CD14-positive monocyte (primary cell): ENCODE results near the gene PITPNC1. TPM values are rescaled to one million over a fixed set of nuclear protein-coding genes. Genes with fewer than 3 reads are reported as not detected.
A peak's percentile ranks its signal among the peaks of the same experiment; 100 is the strongest.
"Not testable (repeated sequence)": the region's sequence is repeated elsewhere in the genome, so short reads cannot be mapped to it uniquely, and the experiment has no call there.

Experiments used
- DNase-seq, 3 donors: peaks; one replicate each; pipeline ENCODE4 v3.0.0-alpha.2; 2011 to 2022
- H2AFZ ChIP-seq: 2 replicates; pipeline ENCODE4 v1.6.0; 2012; ENCODE audit warnings: mild to moderate bottlenecking, low read depth, low read length, inconsistent platforms; ENCODE audit not compliant: insufficient read depth, poor library complexity, severe bottlenecking
- H3K27ac ChIP-seq, 2 donors: 1 replicate in 1 of 2; 2 replicates in 1 of 2; pipeline ENCODE4 v1.5.1; 2012 to 2013; ENCODE audit warnings: low read length in 2 of 2, control low read depth in 1 of 2, inconsistent platforms in 1 of 2, low read depth in 1 of 2, mild to moderate bottlenecking in 1 of 2
- H3K27me3 ChIP-seq, 2 donors: one replicate each; pipeline versions ENCODE4 v1.6.0 to v1.6.1; 2011 to 2013; ENCODE audit warnings: low read length in 2 of 2; ENCODE audit not compliant: control insufficient read depth in 2 of 2, insufficient read depth in 2 of 2
- H3K36me3 ChIP-seq, 2 donors: replicated peaks in 1 of 2; 1 replicate in 1 of 2; 2 replicates in 1 of 2; pipeline versions ENCODE4 v1.5.1 to v1.6.1; 2012 to 2013; ENCODE audit warnings: low read length in 2 of 2, control low read depth in 1 of 2, inconsistent platforms in 1 of 2, mild to moderate bottlenecking in 1 of 2; ENCODE audit not compliant: insufficient read depth in 2 of 2, control insufficient read depth in 1 of 2
- H3K4me1 ChIP-seq, 2 donors: 1 replicate in 1 of 2; 2 replicates in 1 of 2; pipeline versions ENCODE4 v1.5.1 to v1.6.1; 2012 to 2013; ENCODE audit warnings: low read length in 2 of 2, control low read depth in 1 of 2, inconsistent platforms in 1 of 2, mild to moderate bottlenecking in 1 of 2, moderate library complexity in 1 of 2; ENCODE audit not compliant: insufficient read depth in 2 of 2, control insufficient read depth in 1 of 2
- H3K4me2 ChIP-seq: replicated peaks from 2 replicates; pipeline ENCODE3; 2012; ENCODE audit warnings: low read length, moderate library complexity, mild to moderate bottlenecking; ENCODE audit not compliant: poor library complexity, severe bottlenecking; ENCODE audit errors: extremely low read depth
- H3K4me3 ChIP-seq, 3 experiments: fragments of 200-600 bp in 1 of 3; sonication (generic) in 1 of 3; replicated peaks in 1 of 3; 1 replicate in 2 of 3; 2 replicates in 1 of 3; pipeline ENCODE4 v1.5.1; 2011 to 2013; ENCODE audit warnings: low read length in 3 of 3, mild to moderate bottlenecking in 3 of 3, control low read depth in 2 of 3, low read depth in 2 of 3, inconsistent platforms in 1 of 3, moderate library complexity in 1 of 3
- H3K79me2 ChIP-seq: 2 replicates; pipeline ENCODE4 v1.6.0; 2012; ENCODE audit warnings: mild to moderate bottlenecking, control low read depth, inconsistent platforms, low read length, moderate library complexity; ENCODE audit not compliant: insufficient read depth
- H3K9ac ChIP-seq: 2 replicates; pipeline ENCODE4 v1.6.0; 2017; ENCODE audit warnings: low read length, mild to moderate bottlenecking; ENCODE audit not compliant: insufficient read depth, poor library complexity, severe bottlenecking
- H3K9me3 ChIP-seq, 2 donors: replicated peaks in 1 of 2; 1 replicate in 1 of 2; 2 replicates in 1 of 2; pipeline versions ENCODE4 v1.5.1 to v1.6.1; 2012 to 2013; ENCODE audit warnings: low read length in 2 of 2, control low read depth in 1 of 2; ENCODE audit not compliant: control insufficient read depth in 1 of 2, insufficient read depth in 1 of 2
- H4K20me1 ChIP-seq: 2 replicates; pipeline ENCODE4 v1.6.0; 2012; ENCODE audit warnings: mild to moderate bottlenecking, low read length, control low read depth, moderate library complexity; ENCODE audit not compliant: insufficient read depth
- H3K27ac Mint-ChIP-seq, 7 donors: one replicate each; pipeline ENCODE4 v1.8.0; 2020; ENCODE audit warnings: mild to moderate bottlenecking in 7 of 7, mixed read lengths in 7 of 7, moderate library complexity in 6 of 7, inconsistent platforms in 2 of 7
- H3K27me3 Mint-ChIP-seq, 3 donors: one replicate each; pipeline ENCODE4 v1.8.0; 2021 to 2022; ENCODE audit warnings: low read depth in 3 of 3, mild to moderate bottlenecking in 3 of 3, mixed read lengths in 3 of 3, moderate library complexity in 3 of 3, inconsistent platforms in 1 of 3
- H3K36me3 Mint-ChIP-seq, 2 donors: one replicate each; pipeline ENCODE4 v1.8.0; 2020; ENCODE audit warnings: mixed read lengths in 2 of 2, inconsistent platforms in 1 of 2, mild to moderate bottlenecking in 1 of 2
- H3K4me1 Mint-ChIP-seq: one replicate; pipeline ENCODE4 v1.8.0; 2020; ENCODE audit warnings: mild to moderate bottlenecking, mixed read lengths
- H3K4me3 Mint-ChIP-seq, 2 donors: one replicate each; pipeline ENCODE4 v1.8.0; 2020; ENCODE audit warnings: mild to moderate bottlenecking in 2 of 2, mixed read lengths in 2 of 2, moderate library complexity in 1 of 2
- H3K9me3 Mint-ChIP-seq, 7 donors: one replicate each; pipeline ENCODE4 v1.8.0; 2020 to 2022; ENCODE audit warnings: mixed read lengths in 7 of 7, mild to moderate bottlenecking in 6 of 7, moderate library complexity in 6 of 7, inconsistent platforms in 2 of 7
- CTCF ChIP-seq: fragments of 200-600 bp; IDR thresholded peaks from one replicate; pipeline ENCODE4 v1.8.0; 2022; ENCODE audit warnings: antibody characterized with exemption, mild to moderate bottlenecking
- whole genome bisulfite sequencing: methylation state at CpG from one replicate; pipeline ENCODE4 v1.1.5; 2013; ENCODE audit warnings: missing lambda C conversion rate; ENCODE audit not compliant: insufficient coverage; 5-methylcytosine and 5-hydroxymethylcytosine counted together
- intact Hi-C, 2 donors: fragments of 100-400 bp; cut with micrococcal nuclease; formaldehyde crosslinking; loops; one replicate each; pipeline versions ENCODE4 v1.15.0 to v1.15.1; 2023
- polyA minus RNA-seq: library from RNA; depleted of rRNA, polyadenylated mRNA; stranded (reverse); fragments of >200 nt; gene quantifications from 2 replicates; pipeline ENCODE4 v1.2.3, GENCODE V29; 2012
- polyA plus RNA-seq, 3 donors: library from polyadenylated mRNA; depleted of rRNA in 1 of 3; unstranded in 2 of 3; stranded (reverse) in 1 of 3; fragments of 300-500 nt in 2 of 3; fragments of >200 nt in 1 of 3; fragmentation: Illumina TruSeq in 2 of 3; gene quantifications; 1 replicate in 2 of 3; 2 replicates in 1 of 3; pipeline ENCODE4 v1.2.3, GENCODE V29; 2012 to 2021
- total RNA-seq, 12 experiments: library from RNA in 1 of 12; stranded (reverse) in 1 of 12; fragments of 120-200 nt in 1 of 12; gene quantifications; one replicate each; pipeline ENCODE4 v1.2.4 and lab custom pipeline; 2013 to 2026; ENCODE audit warnings: mixed read lengths in 6 of 12, inconsistent platforms in 1 of 12

PITPNC1 gene
- 32.4 TPM for total RNA-seq (2013)
- 10 to 100 TPM; 18.5 to 31.0 (median 21.7) TPM for polyA plus RNA-seq
- polyA minus RNA-seq = 13.4 and 13.7 TPM in 2 replicates
- 10.2 to 44.3 (median 31.6) reads per million in 11 experiments for total RNA-seq (lab: John Stamatoyannopoulos, UW)

GRCh38 chr17:67376737-67377487 is at the start of gene PITPNC1:
Gene PITPNC1, plus strand, starts transcription at chr17:67377281.
- peaks cover 10% of the 10 kb centered on the region for H3K79me2 ChIP-seq
- peak within 1 kb of the TSS; percentile 83 to 92 for H3K27ac ChIP-seq
- intact Hi-C loops = loop anchor here (2.0 to 10.0 kb wide), 3 partner anchors 55 to 312 kb away; no protein-coding TSS in a partner anchor
- H3K27me3 Mint-ChIP-seq = peaks cover 0 to 14% (median 0%) of the 10 kb centered on the region in 3 donors
- no peaks in the 10 kb centered on the region for H3K9me3 ChIP-seq
- H3K4me1 ChIP-seq = peaks cover 24 to 25% of the 10 kb centered on the region in 2 donors
- peaks cover 35% of the 10 kb centered on the region for H3K4me1 Mint-ChIP-seq
- no peaks in the 10 kb centered on the region for H3K27me3 ChIP-seq
- peak within 1 kb of the TSS; percentile 92 for H3K9ac ChIP-seq
- peak; percentile 71 to 79 (median 73) for DNase-seq
- peaks cover 0 to 7% of the 10 kb centered on the region in 2 donors for H3K36me3 Mint-ChIP-seq
- H3K4me3 Mint-ChIP-seq = peak within 1 kb of the TSS; percentile 90 to 93
- peaks cover 28% of the 10 kb centered on the region for H4K20me1 ChIP-seq
- no peak for TF ChIP-seq CTCF
- H3K36me3 ChIP-seq = no peaks in the 10 kb centered on the region
- WGBS = under 1% methylated on average over 55 of the region's 56 CpGs
- peaks cover 0 to 5% (median 0%) of the 10 kb centered on the region in 7 donors for H3K9me3 Mint-ChIP-seq
- H3K4me3 ChIP-seq = peak within 1 kb of the TSS; percentile 87 to 99 (median 93)
- H3K4me2 ChIP-seq = peak within 1 kb of the TSS; percentile 96
- peak within 1 kb of the TSS; percentile 84 to 93 (median 91) for H3K27ac Mint-ChIP-seq
- H2AFZ ChIP-seq = peak within 1 kb of the TSS; percentile 86

GRCh38 chr17:67328026-67328425 is 49.1 kb upstream of the PITPNC1 start:
- no peak overlapping the region for H3K4me2 ChIP-seq
- Mint-ChIP-seq H3K27me3 (peaks cover 2 to 6% (median 2%) of the 10 kb centered on the region in 3 donors), H3K36me3 (no peaks in the 10 kb centered on the region), H3K4me1 (no peaks in the 10 kb centered on the region), H3K27ac (no peak overlapping the region), H3K9me3 (peaks cover 0 to 11% (median 7%) of the 10 kb centered on the region in 7 donors), H3K4me3 (no peak overlapping the region)
- no peaks in the 10 kb centered on the region for H3K79me2 ChIP-seq
- H2AFZ ChIP-seq = no peak overlapping the region
- no CpG with 5 or more reads among the region's 3 CpGs for WGBS
- intact Hi-C loops = no loop called here
- H3K9me3 ChIP-seq = no peaks in the 10 kb centered on the region
- no peaks in the 10 kb centered on the region for H3K27me3 ChIP-seq
- TF ChIP-seq CTCF = no peak
- H4K20me1 ChIP-seq = no peaks in the 10 kb centered on the region
- H3K27ac ChIP-seq = no peak overlapping the region
- no peaks in the 10 kb centered on the region for H3K4me1 ChIP-seq
- H3K9ac ChIP-seq = no peak overlapping the region
- DNase-seq = no peak
- H3K4me3 ChIP-seq = no peak overlapping the region
- no peaks in the 10 kb centered on the region for H3K36me3 ChIP-seq

- H3K9me3 ChIP-seq, H3K9ac ChIP-seq, H2AFZ ChIP-seq, H4K20me1 ChIP-seq, H3K36me3 ChIP-seq, H3K4me3 Mint-ChIP-seq, H3K4me2 ChIP-seq, H3K27me3 Mint-ChIP-seq, H3K4me1 Mint-ChIP-seq, H3K27ac Mint-ChIP-seq, H3K27ac ChIP-seq, H3K36me3 Mint-ChIP-seq, H3K79me2 ChIP-seq, H3K4me1 ChIP-seq, H3K4me3 ChIP-seq, DNase-seq, intact Hi-C loops, H3K27me3 ChIP-seq: not testable (repeated sequence)
- H3K9me3 Mint-ChIP-seq = peaks cover 2 to 11% (median 7%) of the 10 kb centered on the region in 7 donors
- WGBS = 97% methylated on average over 7 of the region's 8 CpGs
These were observed 45.5 kb upstream of the PITPNC1 start for GRCh38 chr17:67331381-67332161.
